ENCODE data around the gene CEND1.

DNA sequence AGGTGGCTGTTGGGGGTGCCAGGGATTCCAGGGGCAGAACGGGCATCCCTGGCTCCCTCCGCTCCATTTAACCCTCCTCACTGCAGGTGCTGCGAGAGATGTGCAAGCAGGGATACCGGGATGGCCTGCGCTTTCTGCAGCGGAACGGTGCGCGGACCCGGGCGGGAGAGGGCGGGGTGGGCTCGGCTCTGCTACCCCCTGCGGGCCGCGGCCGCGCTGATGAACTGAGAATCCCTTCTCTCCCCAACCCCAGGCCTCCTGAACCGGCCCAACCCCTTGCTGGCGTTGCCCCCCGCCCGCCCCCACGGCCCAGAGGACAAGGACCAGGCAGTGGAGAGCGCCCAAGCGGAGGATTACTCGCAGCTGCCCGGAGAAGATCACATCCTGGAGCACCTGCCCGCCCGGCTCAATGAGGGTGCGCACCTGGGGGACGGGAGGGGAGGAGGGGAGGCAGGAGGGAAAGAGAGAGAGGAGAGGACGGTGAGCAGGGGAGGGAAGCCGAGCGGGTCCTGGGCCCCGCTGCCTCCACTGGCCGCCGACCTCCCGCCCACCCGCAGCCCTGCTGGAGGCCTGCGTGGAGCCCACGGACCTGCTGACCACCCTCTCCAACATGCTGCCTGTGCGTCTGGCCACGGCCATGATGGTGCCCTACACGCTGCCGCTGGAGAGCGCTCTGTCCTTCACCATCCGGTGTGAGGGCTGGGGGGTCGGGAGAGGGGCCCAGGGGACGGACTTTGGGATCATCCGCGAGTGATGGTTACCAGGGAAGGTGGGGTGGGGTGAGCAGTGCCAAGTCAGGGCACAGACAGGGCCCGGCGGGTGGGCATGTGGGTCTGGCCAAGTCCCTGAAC, 33.8 kb upstream of the CEND1 start:
- TF ChIP-seq POLR2A (IDR thresholded peaks at IDR 0.05; ENCODE audit: extremely low read depth, insufficient read length), result no peak
- TF ChIP-seq CTCF (IDR thresholded peaks at IDR 0.05; ENCODE audit: low read depth, low read length), result no peak
